GM21528 (cell line): ENCODE results near the gene SOCS1.
"Not testable (repeated sequence)": the region's sequence is repeated elsewhere in the genome, so short reads cannot be mapped to it uniquely, and the experiment has no call there.

Experiments
- ATAC-seq: cut with Tn5 transposase; IDR thresholded peaks from one replicate; pipeline ENCODE4 v1.9.1; 2021; ENCODE audit warnings: mild to moderate bottlenecking, moderate library complexity; ENCODE audit not compliant: unreplicated experiment, low FRiP score

Gene SOCS1, protein sequence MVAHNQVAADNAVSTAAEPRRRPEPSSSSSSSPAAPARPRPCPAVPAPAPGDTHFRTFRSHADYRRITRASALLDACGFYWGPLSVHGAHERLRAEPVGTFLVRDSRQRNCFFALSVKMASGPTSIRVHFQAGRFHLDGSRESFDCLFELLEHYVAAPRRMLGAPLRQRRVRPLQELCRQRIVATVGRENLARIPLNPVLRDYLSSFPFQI

DNA sequence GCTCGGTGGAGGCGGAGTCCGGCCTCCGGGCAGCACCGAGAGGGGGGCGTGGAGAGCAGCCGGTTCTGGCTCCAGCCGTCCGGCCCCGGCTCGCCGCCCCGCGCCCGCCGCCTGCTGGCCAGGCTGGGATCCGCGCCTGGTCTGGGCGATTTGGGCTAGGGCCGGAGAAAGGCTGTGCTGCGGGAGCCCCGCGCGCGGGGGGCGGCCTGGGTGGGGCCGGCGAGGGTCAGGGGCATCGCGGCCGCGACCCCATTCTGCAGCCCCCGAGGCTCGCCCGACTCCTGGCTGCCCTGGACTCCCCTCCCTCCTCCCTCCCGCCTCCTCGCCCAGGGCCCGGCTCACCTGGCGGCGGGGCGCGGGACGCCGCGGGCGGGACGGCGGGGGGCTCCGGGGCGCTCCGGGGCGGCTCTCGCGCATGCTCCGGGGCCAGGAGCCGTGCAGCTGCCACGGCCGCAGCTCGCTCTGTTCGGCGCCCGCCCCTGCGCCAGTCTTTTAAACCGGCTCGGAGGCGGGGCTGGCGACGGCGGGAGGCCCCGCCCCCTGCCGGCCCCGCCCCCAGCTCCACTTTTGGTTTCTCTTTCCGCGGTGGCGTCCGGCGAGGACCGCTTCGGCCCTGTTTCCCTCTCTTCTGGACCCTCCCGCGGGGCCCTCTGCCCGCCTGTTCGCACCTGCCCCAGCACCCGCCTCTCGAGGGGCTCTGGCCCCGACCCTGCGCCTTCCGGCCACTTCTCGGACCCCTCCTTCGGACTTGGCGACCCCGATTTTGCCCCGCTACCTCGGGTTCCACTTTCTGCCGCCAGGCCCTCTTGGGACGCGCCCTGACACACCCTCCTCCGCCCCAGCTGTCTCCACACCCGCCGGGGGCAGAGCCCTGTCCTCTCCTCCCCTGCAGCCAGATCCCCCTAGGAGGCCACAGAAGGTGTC is at the start of gene SOCS1:
Gene SOCS1 (minus strand): TSS at position 468 of the 924 bp plus-strand sequence. CDS start 726 bp downstream, outside the sequence.
- peak; percentile 57 for ATAC-seq

DNA sequence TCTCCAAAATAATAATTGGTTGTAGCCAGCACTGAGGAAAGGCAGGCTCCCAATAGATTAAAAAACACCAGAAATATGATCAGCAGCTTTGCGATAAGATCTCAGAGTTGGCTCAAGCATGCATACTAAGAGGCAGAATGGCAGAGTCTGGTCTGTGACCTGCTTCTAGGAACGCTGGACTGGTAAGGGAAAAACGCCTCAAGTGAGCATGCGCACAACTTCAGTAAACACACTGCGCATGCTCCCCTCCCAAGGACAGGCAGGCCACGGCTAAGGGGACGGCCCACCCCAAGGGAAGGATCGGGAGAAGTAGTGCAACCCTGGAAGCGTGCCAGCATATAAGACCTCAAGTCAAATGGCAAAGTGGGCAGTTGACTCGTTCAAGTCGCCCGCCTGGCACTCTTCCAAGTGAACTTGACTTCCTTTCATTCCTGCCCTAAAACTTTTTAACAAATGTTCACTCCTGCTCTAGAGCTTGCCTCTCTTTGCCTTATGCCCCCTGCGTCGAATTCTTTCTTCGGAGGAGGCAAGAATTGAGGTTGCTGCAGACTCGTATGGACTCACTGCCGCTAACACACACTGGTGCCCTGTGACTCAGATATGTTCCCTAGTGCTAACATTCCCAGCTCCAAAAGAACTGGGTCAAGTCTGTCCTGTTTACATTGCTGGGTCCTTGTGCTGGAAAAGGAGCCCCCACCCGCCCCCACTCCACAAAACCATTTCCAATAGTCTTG is 47.6 kb upstream of the SOCS1 start:
- ATAC-seq: no peak

GRCh38 chr16:11302977-11303376 is 47.0 kb upstream of the SOCS1 start:
- no peak for ATAC-seq

- ATAC-seq: no peak
Observed at GRCh38 chr16:11301645-11302501, 45.9 kb upstream of the SOCS1 start.

DNA sequence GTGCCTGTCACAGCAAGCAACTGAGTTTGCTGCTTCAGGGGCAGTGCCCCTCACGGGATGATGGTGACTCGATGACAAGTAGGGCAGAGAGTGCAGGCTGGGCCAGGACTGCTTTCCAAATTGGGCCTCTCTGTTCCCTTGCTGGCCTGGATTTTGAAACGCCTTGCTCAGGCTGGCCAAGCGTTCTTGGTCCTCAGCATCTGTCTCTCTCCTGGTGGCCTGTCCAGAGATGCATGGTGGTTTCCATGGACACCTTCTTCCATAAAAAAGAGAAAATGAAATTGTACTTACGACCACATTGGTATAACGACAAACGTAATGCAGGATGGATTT is 44.5 kb upstream of the SOCS1 start:
- no peak for ATAC-seq

- no peak for ATAC-seq
Observed at GRCh38 chr16:11299865-11300559, 44.0 kb upstream of the SOCS1 start.

GRCh38 chr16:11298950-11299547 is 43.0 kb upstream of the SOCS1 start:
- ATAC-seq: not testable (repeated sequence)

DNA sequence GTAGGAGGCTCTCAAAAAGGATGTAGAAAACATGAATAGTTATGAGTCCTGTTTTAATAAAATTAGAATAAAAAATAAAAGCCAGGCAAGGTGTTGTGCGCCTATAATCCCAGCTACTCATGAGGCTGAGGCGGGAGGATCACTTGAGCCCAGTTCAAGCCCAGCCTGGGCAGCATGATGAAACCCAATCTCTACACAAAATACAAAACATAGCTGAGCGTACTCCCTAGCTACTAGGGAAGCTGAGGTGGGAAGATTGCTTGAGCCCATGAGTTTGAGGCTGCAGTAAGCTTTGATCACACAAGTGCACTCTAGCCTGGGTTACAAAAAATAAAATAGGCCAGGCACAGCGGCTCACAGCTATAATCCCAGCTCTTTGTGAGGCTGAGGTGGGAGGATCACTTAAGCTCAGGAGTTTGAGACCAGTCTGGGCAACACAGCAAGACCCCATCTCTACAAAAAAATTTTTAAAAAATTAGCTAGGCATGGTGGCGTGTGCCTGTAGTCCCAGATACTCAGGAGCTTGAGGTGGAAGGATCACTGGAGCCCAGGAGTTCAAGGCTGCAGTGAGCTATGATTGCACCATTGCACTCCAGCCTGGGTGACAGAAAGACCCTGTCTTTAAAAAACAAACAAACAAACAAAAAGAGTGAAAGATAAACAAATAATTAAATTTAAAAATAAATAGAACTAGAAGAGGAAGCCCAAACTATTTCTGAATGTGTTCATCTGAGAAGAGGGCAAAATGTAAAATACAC is 42.3 kb upstream of the SOCS1 start:
- ATAC-seq: no peak

GRCh38 chr16:11297492-11298142 is 41.6 kb upstream of the SOCS1 start:
- ATAC-seq: peak; percentile 69

DNA sequence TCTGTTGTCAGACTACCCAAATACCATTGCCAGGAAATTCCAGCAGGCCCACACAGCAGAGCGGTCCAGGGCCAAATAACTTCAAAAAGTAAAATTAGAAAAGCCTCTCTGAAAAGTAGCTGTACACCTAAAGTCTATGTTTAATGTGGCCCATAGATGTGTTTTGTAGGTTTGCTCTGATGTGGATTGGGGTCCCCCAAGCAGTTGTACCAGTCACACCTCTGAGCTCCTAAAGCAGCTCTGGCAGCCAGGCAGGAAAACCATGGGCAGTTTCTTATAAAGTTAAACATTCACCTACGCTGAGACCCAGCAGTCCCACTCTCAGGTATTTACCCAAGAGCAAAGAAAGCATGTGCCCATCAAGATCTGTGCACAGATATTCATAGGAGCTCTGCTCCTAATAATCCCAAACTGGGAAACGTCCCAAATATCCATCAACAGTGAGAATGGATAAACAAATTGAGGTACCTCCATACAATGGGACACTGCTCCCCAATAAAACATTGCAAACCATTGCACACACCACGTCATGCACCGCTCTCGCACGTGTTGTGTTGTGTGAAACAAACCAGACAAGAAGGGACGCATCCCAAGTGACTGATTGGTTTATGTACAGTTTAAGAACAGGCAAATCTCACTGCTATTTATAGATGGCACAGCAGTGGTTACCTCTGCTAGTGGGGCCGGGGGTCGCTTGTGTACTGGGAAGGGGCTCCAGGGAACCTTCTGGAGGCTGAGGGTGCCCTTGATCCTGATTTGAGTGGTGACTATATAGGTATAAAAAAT is 40.9 kb upstream of the SOCS1 start:
- ATAC-seq: peak; percentile 23

GRCh38 chr16:11296351-11296705 is 40.3 kb upstream of the SOCS1 start:
- ATAC-seq: no peak

DNA sequence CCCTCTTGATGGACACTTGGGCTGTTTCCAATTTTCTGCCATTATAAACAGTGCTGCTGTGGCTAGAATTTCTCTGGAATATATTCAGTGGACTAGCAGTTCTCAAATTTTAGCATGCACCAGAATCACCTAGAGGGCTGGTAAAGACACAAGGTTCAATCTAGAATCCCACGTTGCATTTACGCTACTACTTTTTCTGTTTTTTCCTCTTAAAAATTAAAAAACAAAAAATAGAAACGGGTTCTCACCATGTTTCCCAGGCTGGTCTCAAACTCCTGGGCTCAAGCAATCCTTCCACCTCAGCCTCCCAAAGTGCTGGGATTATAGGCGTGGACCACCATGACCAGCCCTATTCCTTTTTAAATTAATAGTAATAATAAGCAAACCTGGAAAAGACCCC is 39.7 kb upstream of the SOCS1 start:
- no peak for ATAC-seq

- ATAC-seq: no peak
Observed at GRCh38 chr16:11292076-11292748, 36.2 kb upstream of the SOCS1 start.

DNA sequence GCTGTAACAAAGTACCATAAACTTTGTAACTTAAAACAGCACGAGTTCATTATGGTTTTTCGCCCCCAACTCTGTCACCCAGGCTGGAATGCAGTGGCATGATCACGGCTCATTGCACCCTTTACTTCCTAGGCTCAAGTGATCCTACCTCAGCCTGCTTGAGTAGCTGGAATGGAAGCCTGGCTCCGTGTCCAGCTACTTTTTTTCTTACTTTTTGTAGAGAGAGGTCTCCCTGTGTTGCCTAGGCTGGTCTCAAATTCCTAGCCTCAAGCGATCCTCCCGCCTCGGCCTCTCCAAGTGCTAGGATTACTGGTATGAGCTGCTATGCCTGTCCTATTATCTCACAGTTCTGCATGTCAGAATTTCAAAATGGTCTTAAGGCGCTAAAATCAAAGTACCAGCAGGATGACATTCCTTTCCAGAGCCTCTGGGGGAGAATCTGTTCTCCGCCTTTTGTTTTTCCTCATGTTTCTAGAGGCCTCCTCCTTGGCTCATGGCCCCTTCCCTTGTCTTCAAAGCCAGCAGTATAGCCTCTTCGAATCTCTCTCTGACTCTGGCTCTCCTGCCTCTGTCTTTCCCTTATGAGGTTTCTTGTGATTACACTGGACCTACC is 35.2 kb upstream of the SOCS1 start:
- no peak for ATAC-seq

- no peak for ATAC-seq
Observed at GRCh38 chr16:11290102-11290893, 34.3 kb upstream of the SOCS1 start.

DNA sequence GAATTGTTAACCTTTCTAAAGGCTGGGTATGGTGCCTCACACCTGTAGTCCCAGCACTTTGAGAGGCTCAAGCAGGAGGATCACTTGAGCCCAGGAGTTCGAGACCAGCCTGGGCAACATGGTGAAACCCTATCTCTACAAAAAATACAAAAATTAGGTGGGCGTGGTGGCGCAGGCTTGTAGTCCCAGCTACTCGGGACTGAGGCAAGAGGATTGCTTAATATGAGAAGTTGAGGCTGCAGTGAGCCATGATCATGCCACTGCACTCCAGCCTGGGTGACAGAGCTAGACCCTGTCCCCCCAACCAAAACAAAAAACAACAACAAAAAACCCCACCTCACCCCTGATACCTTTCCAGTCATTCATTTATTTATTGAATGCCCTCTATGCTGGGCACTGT is 33.7 kb upstream of the SOCS1 start:
- not testable (repeated sequence) for ATAC-seq
